Chondrocyte (in vitro differentiated cells): ENCODE data around the gene WDR1. TPM values are rescaled to one million over a fixed set of nuclear protein-coding genes. Genes with fewer than 3 reads are reported as not detected.
A peak's percentile ranks its signal among the peaks of the same experiment; 100 is the strongest.

Source experiments
- DNase-seq: peaks from one replicate; pipeline ENCODE4 v3.0.0; 2021; ENCODE audit warnings: mixed read lengths, low spot score
- H3K27ac Mint-ChIP-seq: one replicate; pipeline ENCODE4 v1.8.0; 2021; ENCODE audit warnings: mild to moderate bottlenecking, moderate library complexity, mixed read lengths; ENCODE audit not compliant: unreplicated experiment
- H3K27me3 Mint-ChIP-seq: 2 replicates; pipeline ENCODE4 v1.8.0; 2021; ENCODE audit warnings: low read depth, mixed read lengths
- H3K36me3 Mint-ChIP-seq: 2 replicates; pipeline ENCODE4 v1.8.0; 2021; ENCODE audit warnings: low read depth, mixed read lengths
- H3K4me1 Mint-ChIP-seq: 2 replicates; pipeline ENCODE4 v1.8.0; 2021; ENCODE audit warnings: low read depth, mild to moderate bottlenecking, mixed read lengths
- H3K4me3 Mint-ChIP-seq: one replicate; pipeline ENCODE4 v1.8.0; 2021; ENCODE audit warnings: mild to moderate bottlenecking, moderate library complexity, mixed read lengths; ENCODE audit not compliant: unreplicated experiment
- H3K9me3 Mint-ChIP-seq: 2 replicates; pipeline ENCODE4 v1.8.0; 2021; ENCODE audit warnings: low read depth, mixed read lengths
- CTCF ChIP-seq: fragments of 200-600 bp; sonication (generic); IDR thresholded peaks from 2 replicates; pipeline ENCODE4 v1.5.0; 2021; ENCODE audit warnings: antibody characterized with exemption, mild to moderate bottlenecking, moderate library complexity
- total RNA-seq: library from RNA; stranded (reverse); gene quantifications from 3 replicates; pipeline ENCODE4 v1.2.1, GENCODE V29; 2021

Gene WDR1
- total RNA-seq, 1 donor from 2014 or later = 483 TPM

GRCh38 chr4:10083861-10084641 is 32.5 kb downstream of the WDR1 start:
- Mint-ChIP-seq H3K27ac (peak overlapping the region; percentile 5), H3K27me3 (no peaks in the 10 kb centered on the region), H3K4me3 (no peak overlapping the region), H3K9me3 (no peaks in the 10 kb centered on the region), H3K4me1 (peaks cover 9% of the 10 kb centered on the region), H3K36me3 (peaks cover 48% of the 10 kb centered on the region)
- no peak for DNase-seq
- no peak for TF ChIP-seq CTCF

GRCh38 chr4:10083331-10083771 is 33.2 kb downstream of the WDR1 start:
- no peak for DNase-seq
- no peak for TF ChIP-seq CTCF
- peaks cover 10% of the 10 kb centered on the region for H3K4me1 Mint-ChIP-seq
- no peak overlapping the region for H3K27ac Mint-ChIP-seq
- H3K4me3 Mint-ChIP-seq = no peak overlapping the region
- H3K27me3 Mint-ChIP-seq = no peaks in the 10 kb centered on the region
- H3K9me3 Mint-ChIP-seq = no peaks in the 10 kb centered on the region
- peaks cover 50% of the 10 kb centered on the region for H3K36me3 Mint-ChIP-seq

- Mint-ChIP-seq H3K9me3 (no peaks in the 10 kb centered on the region), H3K36me3 (peaks cover 45% of the 10 kb centered on the region), H3K27me3 (no peaks in the 10 kb centered on the region), H3K4me1 (peaks cover 17% of the 10 kb centered on the region), H3K4me3 (no peak overlapping the region), H3K27ac (no peak overlapping the region)
- peak; percentile 72 for DNase-seq
- no peak for TF ChIP-seq CTCF
Observed at GRCh38 chr4:10082459-10083272, 33.9 kb downstream of the WDR1 start.

GRCh38 chr4:10082047-10082446 is 34.6 kb downstream of the WDR1 start:
- Mint-ChIP-seq H3K4me1 (peaks cover 18% of the 10 kb centered on the region), H3K4me3 (no peak overlapping the region), H3K36me3 (peaks cover 43% of the 10 kb centered on the region), H3K9me3 (no peaks in the 10 kb centered on the region), H3K27ac (no peak overlapping the region), H3K27me3 (no peaks in the 10 kb centered on the region)
- TF ChIP-seq CTCF = no peak
- DNase-seq = peak; percentile 67

- Mint-ChIP-seq H3K4me3 (no peak overlapping the region), H3K27ac (no peak overlapping the region), H3K27me3 (no peaks in the 10 kb centered on the region), H3K4me1 (peaks cover 17% of the 10 kb centered on the region), H3K36me3 (peaks cover 41% of the 10 kb centered on the region), H3K9me3 (no peaks in the 10 kb centered on the region)
- no peak for DNase-seq
- TF ChIP-seq CTCF = no peak
Observed at GRCh38 chr4:10081218-10081606, 35.4 kb downstream of the WDR1 start.
